A549 (cell line): ENCODE measurements around the gene NDUFS1. TPM values are rescaled to one million over a fixed set of nuclear protein-coding genes. Genes with fewer than 3 reads are reported as not detected.

ENCODE experiments used
- ATAC-seq, 2 experiments: fragments of 200-7000 bp in 1 of 2; fragments of >200 bp in 1 of 2; cut with Nextera tagmentation in 1 of 2; cut with Tn5 transposase in 1 of 2; 3 replicates each; pipeline versions ENCODE4 v1.8.0 to v1.9.1; 2018 to 2020; ENCODE audit warnings: mild to moderate bottlenecking in 1 of 2, moderate library complexity in 1 of 2
- CTCF ChIA-PET: fragments of 300-600 bp; sonication (Branson Sonifier 250); formaldehyde crosslinking; extraction: SDS; loops from one replicate; lab custom pipeline; 2021; ENCODE audit warnings: antibody characterized with exemption, inconsistent platforms; lab: Yijun Ruan, JAX
- POLR2A ChIA-PET: fragments of 350-600 bp; formaldehyde crosslinking; extraction: SDS; loops from one replicate; lab custom pipeline; 2021; ENCODE audit warnings: antibody characterized with exemption, inconsistent platforms; lab: Yijun Ruan, JAX
- DNase-seq, 2 experiments: peaks; one replicate each; pipeline versions ENCODE4 v3.0.0 to v3.0.0-alpha.2; 2011 to 2016; ENCODE audit warnings: low read depth in 1 of 2, low spot score in 1 of 2
- FAIRE-seq: peaks from 2 replicates; lab custom pipeline; 2011; peaks lifted over from hg19 to GRCh38; lab: Jason Lieb, UNC
- H3K27ac ChIP-seq, 2 experiments: fragments of >200 bp; sonication (Bioruptor Twin); formaldehyde crosslinking; 3 replicates each; pipeline ENCODE4 v1.5.1; 2016 to 2017
- H3K4me1 ChIP-seq: fragments of >200 bp; sonication (Bioruptor Twin); formaldehyde crosslinking; 3 replicates; pipeline ENCODE4 v1.6.1; 2016
- H3K4me2 ChIP-seq: fragments of >200 bp; sonication (Bioruptor Twin); formaldehyde crosslinking; 3 replicates; pipeline ENCODE4 v1.6.1; 2016
- H3K4me3 ChIP-seq: fragments of >200 bp; sonication (Bioruptor Twin); formaldehyde crosslinking; 3 replicates; pipeline ENCODE4 v1.5.1; 2016
- H3K9me3 ChIP-seq: fragments of >200 bp; sonication (Bioruptor Twin); formaldehyde crosslinking; 3 replicates; pipeline ENCODE4 v1.6.1; 2016
- BHLHE40 ChIP-seq: IDR thresholded peaks from 2 replicates; pipeline ENCODE4 v1.6.1; 2012; ENCODE audit warnings: low read depth, low read length, inconsistent platforms
- CBX2 ChIP-seq: fragments of 200-600 bp; sonication (generic); IDR thresholded peaks from 2 replicates; pipeline ENCODE4 v1.6.1; 2016; ENCODE audit warnings: low read depth, mild to moderate bottlenecking, borderline replicate concordance
- CEBPB ChIP-seq, 2 experiments: fragments of >200 bp in 1 of 2; sonication (Bioruptor Twin) in 1 of 2; formaldehyde crosslinking in 1 of 2; IDR thresholded peaks; 2 replicates each; pipeline ENCODE4 v1.6.1; 2012 to 2016
- CHD2 ChIP-seq: fragments of 150-350 bp; IDR thresholded peaks from 2 replicates; pipeline ENCODE4 v1.6.1; 2014; ENCODE audit warnings: low read length; ENCODE audit not compliant: partially characterized antibody
- EHMT2 ChIP-seq: fragments of 200-600 bp; sonication (generic); IDR thresholded peaks from 2 replicates; pipeline ENCODE4 v1.6.1; 2016; ENCODE audit warnings: antibody characterized with exemption, low read depth, mild to moderate bottlenecking, moderate library complexity
- FOSB ChIP-seq: fragments of 250-450 bp; sonication (Bioruptor Pico); IDR thresholded peaks from 2 replicates; pipeline ENCODE4 v1.5.0; 2020; ENCODE audit warnings: mild to moderate bottlenecking, moderate library complexity
- GATA3 ChIP-seq: IDR thresholded peaks from 2 replicates; pipeline ENCODE4 v1.6.1; 2012; ENCODE audit warnings: borderline replicate concordance
- HDAC2 ChIP-seq: fragments of 200-600 bp; sonication (generic); IDR thresholded peaks from 2 replicates; pipeline ENCODE4 v1.6.1; 2016
- HEYL ChIP-seq: fragments of 250-450 bp; sonication (Bioruptor Pico); IDR thresholded peaks from 2 replicates; pipeline ENCODE4 v1.8.0; 2021; ENCODE audit warnings: mild to moderate bottlenecking, moderate library complexity
- HOXA7 ChIP-seq: fragments of 250-450 bp; sonication (Bioruptor Pico); IDR thresholded peaks from 2 replicates; pipeline ENCODE4 v1.5.0; 2020; ENCODE audit warnings: mild to moderate bottlenecking, moderate library complexity
- KDM5A ChIP-seq: fragments of 200-600 bp; sonication (generic); IDR thresholded peaks from 2 replicates; pipeline ENCODE4 v1.6.1; 2016; ENCODE audit warnings: antibody characterized with exemption, mild to moderate bottlenecking
- MAFK ChIP-seq: fragments of 450-650 bp; IDR thresholded peaks from 2 replicates; pipeline ENCODE4 v1.6.1; 2014; ENCODE audit not compliant: partially characterized antibody
- NR3C1 ChIP-seq: fragments of >200 bp; sonication (Bioruptor Twin); formaldehyde crosslinking; IDR thresholded peaks from 3 replicates; pipeline ENCODE4 v1.6.1; 2017
- PHF8 ChIP-seq: fragments of 200-600 bp; sonication (generic); IDR thresholded peaks from 2 replicates; pipeline ENCODE4 v1.6.1; 2016; ENCODE audit warnings: low read depth, mild to moderate bottlenecking, antibody characterized with exemption, moderate library complexity, borderline replicate concordance
- POLR2A ChIP-seq: IDR thresholded peaks from 2 replicates; pipeline ENCODE4 v1.6.1; 2012; ENCODE audit warnings: mild to moderate bottlenecking, low read length
- POLR2AphosphoS2 ChIP-seq: conservative IDR thresholded peaks from 2 replicates; pipeline ENCODE4 v1.6.1; 2012; ENCODE audit warnings: low read length, improper control_type of control experiment, inconsistent platforms
- RCOR1 ChIP-seq: fragments of 150-350 bp; IDR thresholded peaks from 2 replicates; pipeline ENCODE4 v1.6.1; 2014; ENCODE audit warnings: antibody characterized with exemption, low read length, low read depth
- TFCP2L1 ChIP-seq: fragments of 250-450 bp; sonication (Bioruptor Pico); IDR thresholded peaks from 2 replicates; pipeline ENCODE4 v1.5.0; 2021; ENCODE audit warnings: mild to moderate bottlenecking
- ZSCAN20 ChIP-seq: fragments of 250-450 bp; sonication (Bioruptor Pico); IDR thresholded peaks from 2 replicates; pipeline ENCODE4 v1.8.0; 2022; ENCODE audit warnings: mild to moderate bottlenecking, moderate library complexity
- WGBS: methylation state at CpG from one replicate; pipeline ENCODE4 v1.1.6; 2017; ENCODE audit errors: missing lambda C conversion rate; 5-methylcytosine and 5-hydroxymethylcytosine counted together
- polyA plus RNA-seq, 4 experiments: library from polyadenylated mRNA; depleted of rRNA in 3 of 4; stranded (reverse); fragments of >200 nt; fragmentation: RNase III in 1 of 4; extraction: RNeasy Plus Mini Kit Qiagen cat#74134 plus additional on column Dnase treatment in 1 of 4; gene quantifications; 2 replicates in 3 of 4; 3 replicates in 1 of 4; pipeline ENCODE4 v1.2.3, GENCODE V29; 2011 to 2017
- TF ChIP-seq, protein P1 (sequence below): fragments of >200 bp; sonication (Bioruptor Twin); formaldehyde crosslinking; IDR thresholded peaks from 3 replicates; pipeline ENCODE4 v1.5.1; 2016
- TF ChIP-seq, protein P2 (sequence below): IDR thresholded peaks from 2 replicates; pipeline ENCODE4 v1.6.1; 2012
- TF ChIP-seq, protein P3 (sequence below): fragments of 200-600 bp; sonication (generic); IDR thresholded peaks from 2 replicates; pipeline ENCODE4 v1.6.1; 2016; ENCODE audit warnings: antibody characterized with exemption, mild to moderate bottlenecking, moderate library complexity

Gene NDUFS1
- polyA plus RNA-seq, 2 of the 4 experiments (the other 2 are of a cell fraction) = 86.7 to 134 TPM

DNA sequence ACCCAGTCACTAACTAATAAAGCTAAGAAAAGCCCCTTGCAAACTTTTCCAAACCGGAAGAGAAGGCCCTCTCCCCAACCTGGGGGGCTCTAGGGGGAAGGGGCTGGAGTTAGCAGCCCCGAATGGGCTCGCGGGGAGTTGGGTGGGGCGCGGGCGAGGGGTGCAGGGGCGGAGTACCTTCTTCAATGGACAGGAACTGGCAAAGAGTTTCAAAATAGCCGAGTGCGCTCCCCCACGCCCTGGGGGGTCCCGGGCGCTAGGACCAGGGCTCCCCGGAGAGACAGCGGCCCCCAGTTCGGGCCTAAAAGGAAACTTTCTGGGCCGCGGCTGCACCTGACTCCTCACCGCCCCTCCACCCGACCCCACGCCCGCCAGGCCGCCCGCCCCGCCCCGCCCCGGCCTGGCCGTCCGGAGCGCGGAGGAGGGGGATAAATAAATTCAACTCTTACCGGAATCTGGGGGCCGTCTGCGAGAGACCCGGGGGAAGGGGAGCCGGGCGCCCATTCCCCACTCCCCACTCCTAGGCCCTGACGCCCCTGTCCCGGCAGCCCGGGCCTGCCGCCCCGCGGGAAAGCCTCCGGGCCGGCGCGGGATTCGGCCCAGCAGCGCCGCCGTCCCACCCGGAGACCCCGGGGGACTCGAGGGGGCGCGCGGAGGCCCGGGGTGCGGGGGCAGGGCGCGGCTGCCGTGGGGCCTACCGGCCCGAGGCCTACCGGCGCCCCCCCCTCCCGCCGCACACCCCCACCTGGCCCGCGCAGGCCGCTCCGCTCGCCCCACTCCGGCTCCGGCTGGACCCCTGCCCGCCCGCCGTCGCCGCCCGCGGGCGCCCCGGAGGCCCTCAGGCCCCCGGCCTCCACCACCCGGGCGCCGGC, 74.1 kb downstream of the NDUFS1 start:
- POLR2A ChIA-PET = interaction anchor here (0.8 to 1.3 kb wide), 4 partner anchors 13 to 80 kb away, joined by 3 to 6 read pairs (median 3); no protein-coding TSS in a partner anchor
- DNase-seq = peak in 1 of 2 experiments; percentile 56
- 0% methylated on average over 9 of the region's 88 CpGs for WGBS
- peak overlapping the region; percentile 93 for H3K4me2 ChIP-seq
- no peaks in the 10 kb centered on the region for H3K9me3 ChIP-seq
- CTCF ChIA-PET = interaction anchor here (1.1 to 1.7 kb wide), 4 partner anchors 11 to 80 kb away, joined by 3 to 7 read pairs (median 4); no protein-coding TSS in a partner anchor
- FAIRE-seq = no peak
- H3K4me1 ChIP-seq = peaks cover 19% of the 10 kb centered on the region; the same call in 2 of the 3 replicates
- peak overlapping the region; percentile 99 for H3K27ac ChIP-seq
- ATAC-seq = peak; percentile 62 to 70
- TF ChIP-seq HOXA7 (CRISPR knock-in tag) (0 out of 2 replicates have a peak, but pooled peaks have one; percentile 37), MAFK (no peak), RCOR1 (no peak), CEBPB (IDR thresholded peaks at IDR 0.05) (no peak), HEYL (CRISPR knock-in tag) (no peak), PHF8 (peak; percentile 38; the same call in 1 of the 2 replicates), CHD2 (no peak)
- TF ChIP-seq, protein P1, sequence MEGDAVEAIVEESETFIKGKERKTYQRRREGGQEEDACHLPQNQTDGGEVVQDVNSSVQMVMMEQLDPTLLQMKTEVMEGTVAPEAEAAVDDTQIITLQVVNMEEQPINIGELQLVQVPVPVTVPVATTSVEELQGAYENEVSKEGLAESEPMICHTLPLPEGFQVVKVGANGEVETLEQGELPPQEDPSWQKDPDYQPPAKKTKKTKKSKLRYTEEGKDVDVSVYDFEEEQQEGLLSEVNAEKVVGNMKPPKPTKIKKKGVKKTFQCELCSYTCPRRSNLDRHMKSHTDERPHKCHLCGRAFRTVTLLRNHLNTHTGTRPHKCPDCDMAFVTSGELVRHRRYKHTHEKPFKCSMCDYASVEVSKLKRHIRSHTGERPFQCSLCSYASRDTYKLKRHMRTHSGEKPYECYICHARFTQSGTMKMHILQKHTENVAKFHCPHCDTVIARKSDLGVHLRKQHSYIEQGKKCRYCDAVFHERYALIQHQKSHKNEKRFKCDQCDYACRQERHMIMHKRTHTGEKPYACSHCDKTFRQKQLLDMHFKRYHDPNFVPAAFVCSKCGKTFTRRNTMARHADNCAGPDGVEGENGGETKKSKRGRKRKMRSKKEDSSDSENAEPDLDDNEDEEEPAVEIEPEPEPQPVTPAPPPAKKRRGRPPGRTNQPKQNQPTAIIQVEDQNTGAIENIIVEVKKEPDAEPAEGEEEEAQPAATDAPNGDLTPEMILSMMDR = no peak
- H3K4me3 ChIP-seq = peak overlapping the region; percentile 82

DNA sequence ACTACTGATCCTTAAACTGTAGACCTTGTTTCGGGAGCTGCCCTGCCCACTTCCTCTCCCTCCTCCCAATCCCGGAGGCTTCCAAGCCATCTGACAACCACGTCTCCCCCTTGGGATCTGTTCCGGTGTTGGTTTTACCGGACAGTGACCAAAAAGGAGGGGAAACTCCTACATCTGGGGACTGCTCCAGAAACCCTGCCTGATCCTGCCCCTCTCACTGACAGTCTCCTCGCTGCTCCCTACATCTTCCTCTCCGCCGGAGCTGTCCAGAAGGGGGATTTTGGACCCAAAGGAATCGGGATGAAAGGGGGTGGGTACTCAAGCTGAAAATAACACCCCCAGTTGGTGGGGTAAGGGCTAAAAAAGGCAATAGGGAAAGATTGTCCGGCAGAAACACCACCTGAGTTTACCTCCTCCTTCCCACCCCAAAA, 74.8 kb downstream of the NDUFS1 start:
- FAIRE-seq (no peak), ATAC-seq (peak; percentile 66 to 84), DNase-seq (peak; percentile 61 to 85)
- Histone ChIP-seq H3K27ac (peak overlapping the region; percentile 99), H3K4me2 (peak overlapping the region; percentile 93), H3K4me3 (peak overlapping the region; percentile 82), H3K9me3 (no peaks in the 10 kb centered on the region), H3K4me1 (peaks cover 25% of the 10 kb centered on the region; the same call in 2 of the 3 replicates)
- POLR2A ChIA-PET = no interaction called here
- TF ChIP-seq CBX2 (no peak), POLR2A (peak; percentile 42)
- 2% methylated on average over 10 of the region's 10 CpGs for WGBS
- CTCF ChIA-PET = interaction anchor here (1.1 to 1.7 kb wide), 3 partner anchors 12 to 80 kb away, joined by 3 to 4 read pairs (median 4); no protein-coding TSS in a partner anchor

DNA sequence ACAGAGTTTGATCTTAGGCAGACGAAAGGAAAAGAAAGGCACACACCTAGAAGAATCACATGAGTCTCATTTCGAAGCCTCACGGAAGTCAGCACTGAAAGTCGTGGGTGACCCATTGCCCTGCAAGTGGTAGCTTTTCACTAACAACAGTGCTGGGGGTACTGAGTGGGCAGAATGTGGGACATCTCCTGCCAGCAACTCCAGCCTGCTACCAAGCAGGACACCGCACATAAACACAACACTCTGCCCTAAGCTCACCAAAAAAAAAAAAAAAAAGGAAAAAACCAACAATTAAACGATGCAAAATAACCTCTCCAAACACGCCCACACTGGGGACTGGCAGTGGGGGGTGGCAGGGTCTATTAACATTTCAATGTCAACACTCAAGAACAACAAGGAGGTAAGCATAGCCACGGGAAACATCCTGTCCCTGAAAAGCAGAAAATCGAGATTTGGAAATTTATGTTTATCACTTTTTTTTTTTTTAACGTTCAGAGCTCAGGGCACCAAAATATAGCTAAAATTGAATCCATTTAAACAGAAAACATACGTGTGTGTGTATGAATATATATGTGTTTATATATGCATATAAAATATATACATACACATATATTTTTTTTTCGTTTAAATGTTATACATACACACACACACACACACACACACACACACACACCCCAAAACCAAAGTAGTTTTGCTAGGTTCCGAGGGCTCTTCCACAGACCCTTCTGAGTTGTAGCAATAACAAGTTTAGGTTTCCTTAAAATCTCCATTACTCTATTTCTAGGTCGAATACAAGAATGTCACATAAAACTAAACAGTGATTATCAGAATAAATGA, 75.4 kb downstream of the NDUFS1 start:
- ATAC-seq (peak in 1 of 2 experiments; percentile 6; a peak in 3 of 6 replicates), FAIRE-seq (no peak), DNase-seq (peak in 1 of 2 experiments; percentile 18)
- Histone ChIP-seq H3K4me3 (peak overlapping the region; percentile 82), H3K4me2 (peak overlapping the region; percentile 93), H3K27ac (peak overlapping the region; percentile 99), H3K4me1 (peaks cover 26% of the 10 kb centered on the region; the same call in 2 of the 3 replicates), H3K9me3 (no peaks in the 10 kb centered on the region)
- 12% methylated on average over 14 of the region's 14 CpGs for WGBS
- ChIA-PET POLR2A (no interaction called here), CTCF (interaction anchor here (0.6 to 1.7 kb wide), 7 partner anchors 12 to 166 kb away, joined by 3 to 4 read pairs (median 3); no protein-coding TSS in a partner anchor)
- TF ChIP-seq HDAC2 (no peak), KDM5A (no peak), EHMT2 (no peak), GATA3 (no peak), RCOR1 (no peak), NR3C1 (no peak), ZSCAN20 (CRISPR knock-in tag) (no peak), POLR2AphosphoS2 (no peak), HEYL (CRISPR knock-in tag) (no peak), TFCP2L1 (CRISPR knock-in tag) (no peak), BHLHE40 (no peak), PHF8 (no peak), FOSB (CRISPR knock-in tag) (no peak)
- TF ChIP-seq, protein P2, sequence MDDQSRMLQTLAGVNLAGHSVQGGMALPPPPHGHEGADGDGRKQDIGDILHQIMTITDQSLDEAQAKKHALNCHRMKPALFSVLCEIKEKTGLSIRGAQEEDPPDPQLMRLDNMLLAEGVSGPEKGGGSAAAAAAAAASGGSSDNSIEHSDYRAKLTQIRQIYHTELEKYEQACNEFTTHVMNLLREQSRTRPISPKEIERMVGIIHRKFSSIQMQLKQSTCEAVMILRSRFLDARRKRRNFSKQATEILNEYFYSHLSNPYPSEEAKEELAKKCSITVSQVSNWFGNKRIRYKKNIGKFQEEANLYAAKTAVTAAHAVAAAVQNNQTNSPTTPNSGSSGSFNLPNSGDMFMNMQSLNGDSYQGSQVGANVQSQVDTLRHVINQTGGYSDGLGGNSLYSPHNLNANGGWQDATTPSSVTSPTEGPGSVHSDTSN = no peak
- TF ChIP-seq, protein P3, sequence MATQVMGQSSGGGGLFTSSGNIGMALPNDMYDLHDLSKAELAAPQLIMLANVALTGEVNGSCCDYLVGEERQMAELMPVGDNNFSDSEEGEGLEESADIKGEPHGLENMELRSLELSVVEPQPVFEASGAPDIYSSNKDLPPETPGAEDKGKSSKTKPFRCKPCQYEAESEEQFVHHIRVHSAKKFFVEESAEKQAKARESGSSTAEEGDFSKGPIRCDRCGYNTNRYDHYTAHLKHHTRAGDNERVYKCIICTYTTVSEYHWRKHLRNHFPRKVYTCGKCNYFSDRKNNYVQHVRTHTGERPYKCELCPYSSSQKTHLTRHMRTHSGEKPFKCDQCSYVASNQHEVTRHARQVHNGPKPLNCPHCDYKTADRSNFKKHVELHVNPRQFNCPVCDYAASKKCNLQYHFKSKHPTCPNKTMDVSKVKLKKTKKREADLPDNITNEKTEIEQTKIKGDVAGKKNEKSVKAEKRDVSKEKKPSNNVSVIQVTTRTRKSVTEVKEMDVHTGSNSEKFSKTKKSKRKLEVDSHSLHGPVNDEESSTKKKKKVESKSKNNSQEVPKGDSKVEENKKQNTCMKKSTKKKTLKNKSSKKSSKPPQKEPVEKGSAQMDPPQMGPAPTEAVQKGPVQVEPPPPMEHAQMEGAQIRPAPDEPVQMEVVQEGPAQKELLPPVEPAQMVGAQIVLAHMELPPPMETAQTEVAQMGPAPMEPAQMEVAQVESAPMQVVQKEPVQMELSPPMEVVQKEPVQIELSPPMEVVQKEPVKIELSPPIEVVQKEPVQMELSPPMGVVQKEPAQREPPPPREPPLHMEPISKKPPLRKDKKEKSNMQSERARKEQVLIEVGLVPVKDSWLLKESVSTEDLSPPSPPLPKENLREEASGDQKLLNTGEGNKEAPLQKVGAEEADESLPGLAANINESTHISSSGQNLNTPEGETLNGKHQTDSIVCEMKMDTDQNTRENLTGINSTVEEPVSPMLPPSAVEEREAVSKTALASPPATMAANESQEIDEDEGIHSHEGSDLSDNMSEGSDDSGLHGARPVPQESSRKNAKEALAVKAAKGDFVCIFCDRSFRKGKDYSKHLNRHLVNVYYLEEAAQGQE = no peak
